ENCODE data around the gene DIAPH3. TPM values are rescaled to one million over a fixed set of nuclear protein-coding genes. Genes with fewer than 3 reads are reported as not detected.

Gene DIAPH3
- total RNA-seq, 2 donors from 2014 or later = 0.35 to 1.1 TPM

DNA sequence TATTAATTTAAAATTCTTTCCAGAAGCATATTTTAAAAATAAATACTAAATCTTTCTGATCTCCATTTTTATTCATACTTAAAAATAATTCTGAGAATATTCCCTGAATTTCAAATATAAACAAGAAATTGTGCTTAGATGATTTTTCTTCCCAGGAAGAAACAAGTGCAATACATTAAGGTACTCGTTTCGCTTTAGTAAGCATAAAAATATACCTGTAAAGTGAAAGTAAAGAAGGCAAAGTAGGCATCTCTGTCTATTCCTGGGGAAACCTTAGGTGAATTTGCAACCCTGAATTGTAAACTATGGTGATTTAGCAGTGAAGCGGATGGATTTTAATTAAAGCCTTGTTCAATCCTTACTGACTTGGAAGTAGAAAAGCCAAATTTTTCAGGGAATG lies 354.2 kb downstream of the DIAPH3 start:
- no peak for DNase-seq (ENCODE audit: low spot score)

DNA sequence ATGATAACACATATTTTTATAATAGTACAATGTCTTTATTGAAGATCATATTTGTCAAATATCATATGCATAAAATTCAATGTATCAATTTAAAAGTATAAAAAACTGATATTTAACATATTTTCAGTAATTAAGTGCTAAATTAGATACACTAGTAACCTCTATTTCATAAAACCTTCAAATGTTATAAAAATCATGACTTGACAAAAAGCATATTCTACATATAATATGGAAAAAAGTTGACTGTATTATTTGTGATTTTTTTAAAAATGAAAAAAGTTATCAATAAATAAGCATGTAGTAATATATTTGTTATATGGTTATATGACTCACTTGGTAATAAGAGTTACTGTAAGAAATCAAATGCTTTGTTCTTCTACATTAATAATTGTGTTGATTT lies 356.9 kb downstream of the DIAPH3 start:
- no peak overlapping the region for H3K27ac ChIP-seq

More for the DNA sequence above, 354.2 kb downstream of the DIAPH3 start:
- H3K27ac ChIP-seq = no peak overlapping the region
- no peaks in the 10 kb centered on the region for H3K27me3 ChIP-seq
- no peak overlapping the region for H3K4me3 ChIP-seq
- TF ChIP-seq, protein P1, sequence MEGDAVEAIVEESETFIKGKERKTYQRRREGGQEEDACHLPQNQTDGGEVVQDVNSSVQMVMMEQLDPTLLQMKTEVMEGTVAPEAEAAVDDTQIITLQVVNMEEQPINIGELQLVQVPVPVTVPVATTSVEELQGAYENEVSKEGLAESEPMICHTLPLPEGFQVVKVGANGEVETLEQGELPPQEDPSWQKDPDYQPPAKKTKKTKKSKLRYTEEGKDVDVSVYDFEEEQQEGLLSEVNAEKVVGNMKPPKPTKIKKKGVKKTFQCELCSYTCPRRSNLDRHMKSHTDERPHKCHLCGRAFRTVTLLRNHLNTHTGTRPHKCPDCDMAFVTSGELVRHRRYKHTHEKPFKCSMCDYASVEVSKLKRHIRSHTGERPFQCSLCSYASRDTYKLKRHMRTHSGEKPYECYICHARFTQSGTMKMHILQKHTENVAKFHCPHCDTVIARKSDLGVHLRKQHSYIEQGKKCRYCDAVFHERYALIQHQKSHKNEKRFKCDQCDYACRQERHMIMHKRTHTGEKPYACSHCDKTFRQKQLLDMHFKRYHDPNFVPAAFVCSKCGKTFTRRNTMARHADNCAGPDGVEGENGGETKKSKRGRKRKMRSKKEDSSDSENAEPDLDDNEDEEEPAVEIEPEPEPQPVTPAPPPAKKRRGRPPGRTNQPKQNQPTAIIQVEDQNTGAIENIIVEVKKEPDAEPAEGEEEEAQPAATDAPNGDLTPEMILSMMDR (IDR thresholded peaks at IDR 0.05) = no peak
- H3K36me3 ChIP-seq = no peaks in the 10 kb centered on the region
- no peaks in the 10 kb centered on the region for H3K4me1 ChIP-seq
- no peaks in the 10 kb centered on the region for H3K9me3 ChIP-seq

DNA sequence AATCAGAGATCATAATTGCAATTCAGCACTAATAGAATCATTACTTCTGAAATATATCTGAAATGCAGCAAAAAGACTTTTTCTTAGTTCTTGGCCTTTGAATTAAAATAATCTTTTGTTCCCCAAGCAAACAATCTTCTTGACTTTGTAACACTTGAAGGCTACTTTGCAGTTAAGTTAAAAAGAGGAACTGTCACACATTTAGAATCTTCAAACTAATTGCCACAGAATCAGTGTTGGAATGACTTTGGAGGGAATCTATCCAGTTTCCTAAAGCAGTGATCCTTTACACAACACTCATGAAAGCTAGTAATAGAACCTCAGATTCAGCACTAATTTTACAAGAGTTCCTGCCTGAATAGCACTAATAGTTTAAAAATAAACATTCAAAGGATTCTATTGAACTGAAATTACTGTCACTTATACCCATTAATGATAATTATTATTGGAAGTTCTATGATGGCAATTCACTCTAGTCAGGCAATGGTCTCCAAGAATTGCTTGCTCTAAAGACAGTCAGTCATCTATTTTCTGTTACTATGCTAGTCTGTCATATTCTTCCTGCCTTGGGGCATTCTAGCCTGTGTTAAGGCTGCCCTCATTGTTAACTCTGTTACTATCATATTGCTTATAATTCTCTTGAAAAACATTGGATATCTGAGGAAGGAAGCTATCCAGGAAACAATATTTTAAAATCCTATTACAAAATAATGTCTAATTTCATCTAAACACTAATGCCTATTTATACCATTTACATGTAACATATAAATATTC lies 362.4 kb downstream of the DIAPH3 start:
- Histone ChIP-seq H3K4me3 (no peak overlapping the region), H3K9me3 (no peaks in the 10 kb centered on the region), H3K27me3 (no peaks in the 10 kb centered on the region), H3K36me3 (no peaks in the 10 kb centered on the region), H3K4me1 (no peaks in the 10 kb centered on the region), H3K27ac (no peak overlapping the region)
- TF ChIP-seq, protein P1 (IDR thresholded peaks at IDR 0.05) = no peak
- no peak for DNase-seq (ENCODE audit: low spot score)

More for the DNA sequence above, 356.9 kb downstream of the DIAPH3 start:
- no peaks in the 10 kb centered on the region for H3K27me3 ChIP-seq
- H3K4me1 ChIP-seq = no peaks in the 10 kb centered on the region
- no peaks in the 10 kb centered on the region for H3K36me3 ChIP-seq
- no peaks in the 10 kb centered on the region for H3K9me3 ChIP-seq
- no peak overlapping the region for H3K4me3 ChIP-seq
- no peak for DNase-seq (ENCODE audit: low spot score)
- TF ChIP-seq, protein P1 (IDR thresholded peaks at IDR 0.05) = no peak

DNA sequence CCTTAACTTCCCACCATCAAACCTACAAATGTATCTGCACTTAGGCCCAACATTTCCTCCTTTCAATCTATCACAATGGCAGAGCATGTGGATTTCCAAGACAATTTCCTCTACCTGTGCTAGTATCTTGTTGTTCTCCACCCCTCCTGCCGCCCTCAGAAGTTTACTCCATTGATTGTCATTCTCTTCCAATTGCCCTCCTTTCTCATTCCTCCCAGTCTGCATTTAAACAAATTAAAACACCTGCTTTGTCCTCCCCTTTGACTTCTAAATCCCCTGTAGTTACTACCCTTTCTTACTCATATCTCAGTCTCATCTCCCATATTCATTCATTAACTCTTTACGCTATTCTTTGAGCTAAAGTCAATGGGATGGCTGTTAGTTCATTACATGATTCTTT lies 370.6 kb downstream of the DIAPH3 start:
- no peaks in the 10 kb centered on the region for H3K4me1 ChIP-seq
- TF ChIP-seq, protein P1 (IDR thresholded peaks at IDR 0.05) = no peak
- no peaks in the 10 kb centered on the region for H3K36me3 ChIP-seq
- no peaks in the 10 kb centered on the region for H3K9me3 ChIP-seq
- DNase-seq (ENCODE audit: low spot score) = no peak
- no peak overlapping the region for H3K27ac ChIP-seq
- no peak overlapping the region for H3K4me3 ChIP-seq
- H3K27me3 ChIP-seq = no peaks in the 10 kb centered on the region

DNA sequence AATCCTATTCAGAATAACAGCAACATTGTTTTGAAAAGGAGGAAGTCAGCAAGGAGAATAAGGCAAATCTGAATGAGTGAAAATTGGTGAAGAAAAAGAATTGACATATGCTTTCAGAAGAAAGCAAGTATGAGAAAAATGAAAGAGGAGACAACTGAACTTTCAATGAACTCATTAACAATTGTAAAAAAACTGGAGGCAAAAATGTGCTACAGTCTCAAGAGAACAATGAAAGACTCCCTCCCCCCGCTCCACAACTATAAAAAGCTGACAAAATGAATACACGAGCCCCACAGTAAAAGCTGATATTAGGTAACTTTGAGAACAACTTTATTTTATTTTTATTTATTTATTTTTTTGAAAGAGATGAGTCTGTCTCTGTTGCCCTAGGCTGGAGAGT lies 373.1 kb downstream of the DIAPH3 start:
- Histone ChIP-seq H3K36me3 (no peaks in the 10 kb centered on the region), H3K4me3 (no peak overlapping the region), H3K9me3 (no peaks in the 10 kb centered on the region), H3K4me1 (no peaks in the 10 kb centered on the region), H3K27me3 (no peaks in the 10 kb centered on the region), H3K27ac (no peak overlapping the region)
- TF ChIP-seq, protein P1 (IDR thresholded peaks at IDR 0.05) = no peak
- DNase-seq (ENCODE audit: low spot score) = no peak

DNA sequence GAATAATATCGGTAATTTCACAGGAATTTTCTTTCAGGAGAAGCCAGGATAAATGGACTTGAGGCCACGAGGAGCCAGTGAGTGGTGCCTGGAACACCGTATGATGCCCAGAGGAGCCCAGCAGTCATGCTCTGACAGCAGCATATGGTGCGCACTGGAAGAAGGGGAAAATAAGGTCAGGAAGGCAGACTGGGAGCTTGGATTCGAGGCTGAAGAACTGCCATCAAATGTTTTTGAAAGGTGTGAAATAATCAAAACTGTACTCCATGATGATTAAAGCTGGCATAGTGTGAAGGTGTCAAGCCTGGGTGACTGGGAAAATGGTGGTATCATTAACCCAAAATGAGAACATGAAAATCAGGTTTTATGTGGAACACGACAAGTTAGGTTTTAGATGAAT lies 374.2 kb downstream of the DIAPH3 start:
- TF ChIP-seq, protein P1 (IDR thresholded peaks at IDR 0.05) = no peak
- H3K27ac ChIP-seq = no peak overlapping the region
- DNase-seq (ENCODE audit: low spot score) = no peak
- no peak overlapping the region for H3K4me3 ChIP-seq
- H3K4me1 ChIP-seq = no peaks in the 10 kb centered on the region
- no peaks in the 10 kb centered on the region for H3K27me3 ChIP-seq
- H3K36me3 ChIP-seq = no peaks in the 10 kb centered on the region
- no peaks in the 10 kb centered on the region for H3K9me3 ChIP-seq

Measured in right atrium auricular region (tissue), 2 donors.